RWPE1 (cell line): ENCODE measurements around the gene STING1.

Experiments
- CTCF ChIA-PET: fragments of 350-600 bp; sonication (Branson Sonifier 250); formaldehyde crosslinking; extraction: SDS; loops from one replicate; lab custom pipeline; 2021; lab: Yijun Ruan, JAX
- POLR2A ChIA-PET: fragments of 400-600 bp; formaldehyde crosslinking; extraction: SDS; loops from one replicate; lab custom pipeline; 2020; ENCODE audit warnings: antibody characterized with exemption; ENCODE audit not compliant: low non-redundant PET; lab: Yijun Ruan, JAX
- DNase-seq: peaks from one replicate; pipeline ENCODE4 v3.0.0; 2012; ENCODE audit warnings: low spot score
- H3K27ac ChIP-seq: fragments of 450-650 bp; 2 replicates; pipeline ENCODE4 v1.5.1; 2017
- TF ChIP-seq, protein P1 (sequence below): fragments of 450-650 bp; conservative IDR thresholded peaks from 2 replicates; pipeline ENCODE4 v1.5.1; 2017; ENCODE audit warnings: low read depth, mild to moderate bottlenecking

Gene STING1

DNA sequence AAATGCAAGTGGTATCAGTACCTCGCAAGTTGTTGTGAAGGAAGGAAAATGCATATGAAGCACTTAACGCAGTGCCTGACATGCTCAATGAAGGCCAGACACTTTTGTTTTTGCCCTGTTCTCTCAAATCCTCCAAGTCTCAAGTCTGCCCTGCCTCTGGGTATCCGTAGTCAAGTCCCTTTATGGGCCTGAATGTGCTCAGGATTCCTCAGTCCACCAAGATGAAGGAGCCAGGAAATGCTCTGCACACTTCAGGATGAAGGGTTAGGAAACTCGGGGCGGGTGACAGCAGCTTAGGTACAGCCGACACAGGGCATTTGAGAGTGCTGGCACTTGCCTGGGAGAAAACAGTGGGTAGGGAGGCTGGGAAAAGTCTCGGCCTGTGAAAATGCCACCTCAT, 21.4 kb downstream of the STING1 start:
- ChIA-PET POLR2A (no interaction called here), CTCF (interaction anchor here (0.7 kb wide), 1 partner anchor 45 kb away, joined by 3 read pairs; no protein-coding TSS in a partner anchor)
- TF ChIP-seq, protein P1, sequence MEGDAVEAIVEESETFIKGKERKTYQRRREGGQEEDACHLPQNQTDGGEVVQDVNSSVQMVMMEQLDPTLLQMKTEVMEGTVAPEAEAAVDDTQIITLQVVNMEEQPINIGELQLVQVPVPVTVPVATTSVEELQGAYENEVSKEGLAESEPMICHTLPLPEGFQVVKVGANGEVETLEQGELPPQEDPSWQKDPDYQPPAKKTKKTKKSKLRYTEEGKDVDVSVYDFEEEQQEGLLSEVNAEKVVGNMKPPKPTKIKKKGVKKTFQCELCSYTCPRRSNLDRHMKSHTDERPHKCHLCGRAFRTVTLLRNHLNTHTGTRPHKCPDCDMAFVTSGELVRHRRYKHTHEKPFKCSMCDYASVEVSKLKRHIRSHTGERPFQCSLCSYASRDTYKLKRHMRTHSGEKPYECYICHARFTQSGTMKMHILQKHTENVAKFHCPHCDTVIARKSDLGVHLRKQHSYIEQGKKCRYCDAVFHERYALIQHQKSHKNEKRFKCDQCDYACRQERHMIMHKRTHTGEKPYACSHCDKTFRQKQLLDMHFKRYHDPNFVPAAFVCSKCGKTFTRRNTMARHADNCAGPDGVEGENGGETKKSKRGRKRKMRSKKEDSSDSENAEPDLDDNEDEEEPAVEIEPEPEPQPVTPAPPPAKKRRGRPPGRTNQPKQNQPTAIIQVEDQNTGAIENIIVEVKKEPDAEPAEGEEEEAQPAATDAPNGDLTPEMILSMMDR = no peak
- no peak for DNase-seq
- H3K27ac ChIP-seq = no peak overlapping the region

DNA sequence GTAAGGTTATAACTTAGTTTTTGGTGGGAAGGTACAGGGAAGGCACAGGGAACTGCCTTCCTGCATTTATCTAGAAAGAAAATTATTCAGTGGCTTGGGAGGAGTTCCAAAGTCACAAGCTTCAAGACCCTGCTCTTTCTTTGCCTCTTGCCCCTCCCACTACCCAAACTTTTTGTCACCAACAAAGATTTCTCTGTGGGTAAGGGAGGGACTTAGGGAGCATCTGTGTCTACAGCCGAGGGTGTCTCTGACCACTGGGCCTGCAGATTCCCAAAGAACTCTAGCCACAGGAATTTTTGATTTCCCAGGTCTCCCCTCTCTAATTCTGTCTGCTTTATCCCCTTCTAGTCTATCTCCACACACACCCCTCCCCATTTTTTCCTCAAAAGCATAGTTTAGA, 22.1 kb downstream of the STING1 start:
- H3K27ac ChIP-seq = no peak overlapping the region
- no peak for DNase-seq
- ChIA-PET CTCF (no interaction called here), POLR2A (no interaction called here)
- TF ChIP-seq, protein P1 = no peak

DNA sequence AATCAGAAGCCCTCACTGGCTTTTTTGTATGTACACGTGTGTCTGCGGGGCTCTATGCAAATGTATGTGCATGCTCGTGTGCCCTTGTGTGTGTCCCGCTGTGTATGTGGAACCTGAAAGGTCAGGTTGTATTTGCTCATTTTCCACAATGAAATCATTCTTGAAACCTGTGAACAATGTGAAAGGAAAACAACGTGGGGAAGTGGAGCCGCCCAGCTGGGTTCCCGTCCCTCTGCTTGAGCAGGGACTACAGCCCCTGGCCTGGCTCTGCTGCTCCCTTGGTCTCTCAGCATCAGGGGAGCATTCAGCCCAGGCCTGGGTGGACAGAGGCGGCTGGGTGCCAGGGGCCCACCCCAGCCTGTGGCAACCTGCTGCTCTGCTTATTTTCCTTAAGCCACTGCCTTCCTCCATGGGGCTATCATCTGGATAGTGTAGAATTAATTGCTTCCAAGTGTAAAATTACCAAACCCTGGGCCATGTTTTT, 23.1 kb downstream of the STING1 start:
- TF ChIP-seq, protein P1 = no peak
- no peak for DNase-seq
- H3K27ac ChIP-seq = no peak overlapping the region
- CTCF ChIA-PET = no interaction called here
- POLR2A ChIA-PET = no interaction called here

DNA sequence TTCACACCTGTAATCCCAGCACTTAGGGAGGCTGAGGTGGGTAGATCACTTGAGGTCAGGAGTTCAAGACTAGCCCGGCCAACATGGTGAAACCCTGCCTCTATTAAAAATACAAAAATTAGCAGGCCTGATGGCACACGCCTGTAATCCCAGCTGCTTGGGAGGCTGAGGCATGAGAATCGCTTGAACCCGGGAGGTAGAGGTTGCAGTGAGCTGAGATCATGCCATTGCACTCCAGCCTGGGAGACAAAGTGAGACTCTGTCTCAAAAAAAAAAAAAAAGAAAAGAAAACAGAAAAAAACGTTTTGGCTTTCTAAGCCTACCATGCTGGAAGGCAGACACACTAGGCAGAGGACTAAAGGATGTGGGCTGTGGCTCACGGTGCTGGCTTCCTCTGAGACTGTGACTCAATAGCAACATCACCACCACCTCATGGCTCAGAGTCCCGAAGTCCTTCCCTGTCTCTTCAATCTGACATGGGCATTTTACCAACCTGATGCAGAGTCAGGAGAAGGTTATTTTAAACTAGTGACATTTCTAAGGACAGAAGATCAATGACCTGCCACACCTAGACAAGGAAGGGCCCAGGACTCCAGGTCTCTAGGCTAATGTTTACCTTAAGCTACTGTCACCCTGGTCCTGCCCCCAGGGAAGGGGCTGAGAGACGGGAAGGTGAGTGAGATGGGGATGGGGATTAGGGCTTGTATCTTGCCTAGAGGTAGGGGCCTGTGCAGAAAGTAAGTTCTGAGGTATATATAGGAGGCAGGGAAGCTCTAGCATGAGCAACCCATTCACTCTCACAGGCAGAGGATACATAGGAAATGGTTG, 23.8 kb downstream of the STING1 start:
- POLR2A ChIA-PET = interaction anchor here (0.7 kb wide), 1 partner anchor 573 kb away, joined by 7 read pairs; no protein-coding TSS in a partner anchor
- CTCF ChIA-PET = interaction anchor here (0.6 kb wide), 1 partner anchor 173 kb away, joined by 3 read pairs; no protein-coding TSS in a partner anchor
- DNase-seq = no peak
- TF ChIP-seq, protein P1 = no peak
- H3K27ac ChIP-seq = no peak overlapping the region

DNA sequence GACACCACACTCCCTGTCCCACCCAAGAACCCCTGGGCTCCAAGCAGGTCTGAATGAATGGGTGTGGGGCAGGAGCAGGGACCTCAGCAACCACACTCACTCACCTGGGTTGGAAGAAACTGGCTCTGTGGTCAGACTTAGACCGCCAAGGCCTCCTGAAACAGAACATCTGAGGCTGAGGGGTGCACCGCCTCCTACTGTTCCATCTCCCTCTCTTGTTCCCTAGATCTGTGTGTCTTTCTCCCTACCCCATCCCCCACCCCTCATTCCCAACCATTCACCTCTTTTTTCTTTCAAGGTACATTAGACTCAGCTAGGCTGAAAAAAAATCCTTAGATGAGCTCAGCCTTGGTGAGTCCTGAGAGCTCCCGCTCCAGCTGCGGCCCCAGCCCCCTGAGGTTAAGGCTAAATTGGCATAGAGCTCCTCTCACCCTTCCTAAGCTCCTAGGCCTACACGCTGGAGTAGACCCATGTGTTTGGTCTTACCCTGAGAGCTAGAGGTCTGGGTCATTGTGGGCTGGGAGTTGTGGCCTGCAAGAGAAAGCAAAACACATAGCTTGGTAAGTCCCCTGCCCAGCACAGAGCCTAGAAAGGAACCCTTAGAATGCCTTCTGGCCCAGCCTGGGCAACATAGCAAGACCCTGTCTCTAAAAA, 24.8 kb downstream of the STING1 start:
- DNase-seq = no peak
- no peak overlapping the region for H3K27ac ChIP-seq
- ChIA-PET POLR2A (no interaction called here), CTCF (interaction anchor here (0.6 kb wide), 1 partner anchor 174 kb away, joined by 3 read pairs; no protein-coding TSS in a partner anchor)
- TF ChIP-seq, protein P1 = no peak

DNA sequence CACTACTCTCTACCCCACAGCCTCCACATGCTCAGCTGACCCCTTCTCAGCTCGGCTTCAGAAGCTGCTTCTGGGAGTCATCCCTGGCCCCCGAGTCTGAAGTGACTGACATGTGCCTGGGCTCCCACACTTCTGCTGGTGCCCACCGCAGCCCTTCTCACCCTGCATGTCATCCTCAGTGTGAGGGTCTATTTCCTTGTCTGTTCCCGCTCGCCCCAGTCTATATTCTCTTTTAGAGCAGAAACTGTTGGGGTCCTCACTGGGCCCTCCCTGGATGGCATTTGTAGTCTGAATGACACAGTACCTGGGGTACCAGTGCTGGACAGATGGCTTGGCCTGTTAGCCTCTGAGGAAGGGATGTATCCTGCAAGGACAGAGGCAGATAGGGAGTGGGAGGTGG, 25.3 kb downstream of the STING1 start:
- POLR2A ChIA-PET = no interaction called here
- CTCF ChIA-PET = no interaction called here
- TF ChIP-seq, protein P1 = no peak
- no peak for DNase-seq
- H3K27ac ChIP-seq = peak overlapping the region; percentile 21; the same call in 1 of the 2 replicates
